Naive thymus-derived CD4-positive, alpha-beta T cell (primary cell): ENCODE results near the gene CCDC33. TPM values are rescaled to one million over a fixed set of nuclear protein-coding genes. Genes with fewer than 3 reads are reported as not detected.

ENCODE experiments used
- ATAC-seq: fragments of 150-1000 bp; cut with Tn5 transposase; 2 replicates; pipeline ENCODE4 v1.10.0; 2021; ENCODE audit warnings: mild to moderate bottlenecking, moderate library complexity
- CTCF ChIA-PET: fragments of 350-600 bp; sonication (Branson Sonifier 250); formaldehyde crosslinking; loops from one replicate; lab custom pipeline; 2021; ENCODE audit warnings: antibody characterized with exemption; lab: Charles Lee
- POLR2A ChIA-PET: fragments of 350-600 bp; sonication (Branson Sonifier 250); formaldehyde crosslinking; loops from one replicate; lab custom pipeline; 2021; ENCODE audit warnings: antibody characterized with exemption, inconsistent platforms; lab: Charles Lee
- DNase-seq, 9 donors: peaks; one replicate each; pipeline versions ENCODE4 v3.0.0 to v3.0.0-alpha.2; 2020 to 2022; ENCODE audit warnings: mixed read lengths in 1 of 9
- H3K27ac ChIP-seq: one replicate; pipeline ENCODE4 v1.7.0; 2013; ENCODE audit warnings: mild to moderate bottlenecking, low read depth, low read length, moderate library complexity
- H3K27me3 ChIP-seq, 2 donors: one replicate each; pipeline ENCODE4 v1.7.0; 2013; ENCODE audit warnings: low read length in 2 of 2, mild to moderate bottlenecking in 2 of 2, moderate library complexity in 2 of 2; ENCODE audit not compliant: control insufficient read depth in 2 of 2, insufficient read depth in 2 of 2
- H3K36me3 ChIP-seq, 3 experiments: 1 replicate in 2 of 3; 2 replicates in 1 of 3; pipeline ENCODE4 v1.7.0; 2013; ENCODE audit warnings: low read length in 3 of 3, mild to moderate bottlenecking in 3 of 3, moderate library complexity in 1 of 3; ENCODE audit not compliant: insufficient read depth in 3 of 3, control insufficient read depth in 2 of 3
- H3K4me1 ChIP-seq, 2 donors: one replicate each; pipeline ENCODE4 v1.7.0; 2013; ENCODE audit warnings: low read length in 2 of 2, mild to moderate bottlenecking in 2 of 2, moderate library complexity in 1 of 2; ENCODE audit not compliant: control insufficient read depth in 2 of 2, insufficient read depth in 2 of 2
- H3K4me3 ChIP-seq: 2 replicates; pipeline ENCODE4 v1.7.0; 2013; ENCODE audit warnings: mild to moderate bottlenecking, low read length
- H3K9me3 ChIP-seq, 3 experiments: 1 replicate in 2 of 3; 2 replicates in 1 of 3; pipeline ENCODE4 v1.7.0; 2013; ENCODE audit warnings: low read length in 3 of 3; ENCODE audit not compliant: control insufficient read depth in 2 of 3
- H3K27ac Mint-ChIP-seq, 9 donors: one replicate each; pipeline ENCODE4 v1.8.0; 2020 to 2022; ENCODE audit warnings: mixed read lengths in 9 of 9, mild to moderate bottlenecking in 8 of 9, moderate library complexity in 5 of 9, inconsistent platforms in 2 of 9
- H3K27me3 Mint-ChIP-seq, 5 donors: one replicate each; pipeline ENCODE4 v1.8.0; 2021 to 2022; ENCODE audit warnings: mixed read lengths in 5 of 5, mild to moderate bottlenecking in 1 of 5
- H3K36me3 Mint-ChIP-seq, 5 donors: one replicate each; pipeline ENCODE4 v1.8.0; 2020 to 2022; ENCODE audit warnings: mixed read lengths in 5 of 5, mild to moderate bottlenecking in 3 of 5, inconsistent platforms in 1 of 5
- H3K4me1 Mint-ChIP-seq, 7 donors: one replicate each; pipeline ENCODE4 v1.8.0; 2020 to 2022; ENCODE audit warnings: mixed read lengths in 7 of 7, mild to moderate bottlenecking in 3 of 7, inconsistent platforms in 1 of 7
- H3K4me3 Mint-ChIP-seq, 10 donors: one replicate each; pipeline ENCODE4 v1.8.0; 2020 to 2022; ENCODE audit warnings: mild to moderate bottlenecking in 10 of 10, mixed read lengths in 10 of 10, moderate library complexity in 6 of 10, inconsistent platforms in 2 of 10
- H3K9me3 Mint-ChIP-seq, 11 donors: one replicate each; pipeline ENCODE4 v1.8.0; 2020 to 2022; ENCODE audit warnings: mixed read lengths in 11 of 11, mild to moderate bottlenecking in 4 of 11, inconsistent platforms in 1 of 11, moderate library complexity in 1 of 11
- intact Hi-C, 2 donors: fragments of 100-400 bp; cut with micrococcal nuclease; formaldehyde crosslinking; loops; one replicate each; pipeline ENCODE4 v1.15.1; 2023
- polyA plus RNA-seq, 2 donors: library from polyadenylated mRNA; unstranded; fragments of 300-500 nt; fragmentation: Illumina TruSeq; gene quantifications; one replicate each; pipeline ENCODE4 v1.2.3, GENCODE V29; 2021
- total RNA-seq, 6 experiments: library from RNA in 5 of 6; stranded (reverse) in 5 of 6; gene quantifications; 1 replicate in 5 of 6; 2 replicates in 1 of 6; pipeline ENCODE4 v1.2.3 and lab custom pipeline; 2021 to 2026

The CCDC33 gene
- total and polyA plus RNA-seq, 7 experiments from 2014 or later: not detected

GRCh38 chr15:74194572-74195559 lies 41.3 kb upstream of the CCDC33 start:
- Mint-ChIP-seq H3K36me3 (no peaks in the 10 kb centered on the region), H3K4me3 (no peak overlapping the region), H3K4me1 (no peaks in the 10 kb centered on the region), H3K27me3 (peaks cover 0 to 6% (median 0%) of the 10 kb centered on the region in 5 donors), H3K27ac (no peak overlapping the region), H3K9me3 (no peaks in the 10 kb centered on the region)
- Histone ChIP-seq H3K4me1 (no peaks in the 10 kb centered on the region), H3K36me3 (no peaks in the 10 kb centered on the region), H3K27ac (no peak overlapping the region), H3K4me3 (no peak overlapping the region), H3K9me3 (no peaks in the 10 kb centered on the region), H3K27me3 (no peaks in the 10 kb centered on the region)
- DNase-seq: no peak
- no peak for ATAC-seq
- ChIA-PET CTCF (no interaction called here), POLR2A (no interaction called here)
- intact Hi-C loops: no loop called here

GRCh38 chr15:74196175-74196574 lies 40.0 kb upstream of the CCDC33 start:
- ChIA-PET CTCF (no interaction called here), POLR2A (no interaction called here)
- H3K36me3 Mint-ChIP-seq: no peaks in the 10 kb centered on the region
- Histone ChIP-seq H3K4me1 (no peaks in the 10 kb centered on the region), H3K27me3 (no peaks in the 10 kb centered on the region), H3K4me3 (no peak overlapping the region), H3K36me3 (no peaks in the 10 kb centered on the region), H3K9me3 (no peaks in the 10 kb centered on the region), H3K27ac (no peak overlapping the region)
- H3K9me3 Mint-ChIP-seq: no peaks in the 10 kb centered on the region
- H3K4me3 Mint-ChIP-seq: no peak overlapping the region
- intact Hi-C loops: no loop called here
- H3K27ac Mint-ChIP-seq: no peak overlapping the region
- H3K4me1 Mint-ChIP-seq: no peaks in the 10 kb centered on the region
- peaks cover 0 to 6% (median 0%) of the 10 kb centered on the region in 5 donors for H3K27me3 Mint-ChIP-seq
- DNase-seq: no peak
- ATAC-seq: no peak

- intact Hi-C loops: no loop called here
- no peaks in the 10 kb centered on the region for H3K9me3 ChIP-seq
- ChIA-PET CTCF (no interaction called here), POLR2A (no interaction called here)
- no peak overlapping the region for H3K27ac ChIP-seq
- no peak for DNase-seq
- H3K36me3 Mint-ChIP-seq: no peaks in the 10 kb centered on the region
- H3K27me3 ChIP-seq: no peaks in the 10 kb centered on the region
- ATAC-seq: no peak
- H3K4me3 ChIP-seq: no peak overlapping the region
- no peaks in the 10 kb centered on the region for H3K36me3 ChIP-seq
- H3K4me1 ChIP-seq: no peaks in the 10 kb centered on the region
- H3K27me3 Mint-ChIP-seq: peaks cover 0 to 6% (median 0%) of the 10 kb centered on the region in 5 donors
- H3K4me3 Mint-ChIP-seq: no peak overlapping the region
- no peaks in the 10 kb centered on the region for H3K9me3 Mint-ChIP-seq
- no peaks in the 10 kb centered on the region for H3K4me1 Mint-ChIP-seq
- no peak overlapping the region for H3K27ac Mint-ChIP-seq
Measured at GRCh38 chr15:74197176-74197965, 38.8 kb upstream of the CCDC33 start.

GRCh38 chr15:74199297-74199652 lies 36.9 kb upstream of the CCDC33 start:
- Mint-ChIP-seq H3K36me3 (no peaks in the 10 kb centered on the region), H3K4me1 (peaks cover 0 to 3% (median 0%) of the 10 kb centered on the region in 7 donors), H3K27me3 (peaks cover 0 to 14% (median 0%) of the 10 kb centered on the region in 5 donors), H3K27ac (no peak overlapping the region), H3K4me3 (no peak overlapping the region), H3K9me3 (no peaks in the 10 kb centered on the region)
- intact Hi-C loops: no loop called here
- no peaks in the 10 kb centered on the region for H3K9me3 ChIP-seq
- ATAC-seq: no peak
- ChIA-PET CTCF (no interaction called here), POLR2A (no interaction called here)
- H3K4me3 ChIP-seq: no peak overlapping the region
- no peaks in the 10 kb centered on the region for H3K4me1 ChIP-seq
- no peak for DNase-seq
- H3K27me3 ChIP-seq: no peaks in the 10 kb centered on the region
- H3K36me3 ChIP-seq: no peaks in the 10 kb centered on the region
- H3K27ac ChIP-seq: no peak overlapping the region

GRCh38 chr15:74200412-74200815 lies 35.7 kb upstream of the CCDC33 start:
- Mint-ChIP-seq H3K4me3 (no peak overlapping the region), H3K4me1 (peaks cover 0 to 3% (median 0%) of the 10 kb centered on the region in 7 donors), H3K27me3 (peaks cover 0 to 14% (median 0%) of the 10 kb centered on the region in 5 donors), H3K27ac (no peak overlapping the region), H3K36me3 (no peaks in the 10 kb centered on the region), H3K9me3 (no peaks in the 10 kb centered on the region)
- ChIA-PET CTCF (no interaction called here), POLR2A (no interaction called here)
- intact Hi-C loops: no loop called here
- Histone ChIP-seq H3K9me3 (no peaks in the 10 kb centered on the region), H3K36me3 (no peaks in the 10 kb centered on the region), H3K4me1 (no peaks in the 10 kb centered on the region), H3K27ac (no peak overlapping the region), H3K4me3 (no peak overlapping the region), H3K27me3 (no peaks in the 10 kb centered on the region)
- ATAC-seq (no peak), DNase-seq (no peak)

GRCh38 chr15:74200871-74201419 lies 35.2 kb upstream of the CCDC33 start:
- Mint-ChIP-seq H3K27ac (no peak overlapping the region), H3K9me3 (no peaks in the 10 kb centered on the region), H3K27me3 (peaks cover 0 to 14% (median 0%) of the 10 kb centered on the region in 5 donors), H3K36me3 (no peaks in the 10 kb centered on the region), H3K4me1 (peaks cover 0 to 3% (median 0%) of the 10 kb centered on the region in 7 donors), H3K4me3 (no peak overlapping the region)
- ATAC-seq: no peak
- no peak overlapping the region for H3K4me3 ChIP-seq
- H3K4me1 ChIP-seq: no peaks in the 10 kb centered on the region
- H3K27ac ChIP-seq: no peak overlapping the region
- no peaks in the 10 kb centered on the region for H3K9me3 ChIP-seq
- no peak for DNase-seq
- CTCF ChIA-PET: no interaction called here
- intact Hi-C loops: no loop called here
- POLR2A ChIA-PET: no interaction called here
- H3K36me3 ChIP-seq: no peaks in the 10 kb centered on the region
- no peaks in the 10 kb centered on the region for H3K27me3 ChIP-seq
